CD4-positive, alpha-beta T cell treated with Interleukin-10 for 1 hour (primary cell): ENCODE data around the gene NPB.

Experiments used
- DNase-seq: peaks from one replicate; pipeline ENCODE4 v3.0.0-alpha.2; 2020

Gene NPB

GRCh38 chr17:81947189-81947588 is 45.2 kb downstream of the NPB start, which contains the start of gene MYADML2:
MYADML2 (minus strand) TSS chr17:81947233; CDS start chr17:81941741, 5,492 bp downstream.
- no peak for DNase-seq

GRCh38 chr17:81948635-81949378 is 46.8 kb downstream of the NPB start:
- no peak for DNase-seq

- DNase-seq, result no peak
Observed at GRCh38 chr17:81950501-81950900, 48.5 kb downstream of the NPB start.

- DNase-seq, result no peak
Observed at GRCh38 chr17:81951785-81952684, 50.0 kb downstream of the NPB start.
